ENCODE results near the gene TXNRD2. TPM values are rescaled to one million over a fixed set of nuclear protein-coding genes. Genes with fewer than 3 reads are reported as not detected.

Gene TXNRD2
- total and polyA plus RNA-seq, 2 of the 4 experiments (the other 2 are of a cell fraction): 15.6 to 25.7 TPM

GRCh38 chr22:19901577-19902244, 39.9 kb downstream of the TXNRD2 start:
- no peak overlapping the region for H2AFZ ChIP-seq (replicated peaks; ENCODE audit: low read length, poor library complexity)
- H3K23ac ChIP-seq (ENCODE audit: low read depth, low read length): no peak overlapping the region
- no peaks in the 10 kb centered on the region for H3K9me3 ChIP-seq (ENCODE audit: control insufficient read depth, insufficient read depth, low read length)
- H3K4me2 ChIP-seq (ENCODE audit: low read depth, low read length): no peak overlapping the region
- H4K5ac ChIP-seq (ENCODE audit: low read depth, low read length): no peak overlapping the region
- ATAC-seq (ENCODE audit: low read depth) (no peak), DNase-seq (no peak)
- no TSS peak for BruUV-seq (replicated peaks)
- H4K8ac ChIP-seq (ENCODE audit: low read depth in 2 of 2, low read length in 2 of 2): no peak overlapping the region
- ChIA-PET POLR2A (ENCODE audit: unreplicated experiment) (no interaction called here), CTCF (interaction anchor here (2.5 kb wide), 1 partner anchor 171 kb away, joined by 10 read pairs; no protein-coding TSS in a partner anchor)
- dilution Hi-C loops (cut with HindIII; ENCODE audit: low sequenced_read_pairs, unreplicated experiment) (no loop called here), in situ Hi-C loops (cut with MboI; ENCODE audit: low sequenced_read_pairs) (no loop called here), intact Hi-C loops (cut with micrococcal nuclease) (no loop called here)
- TF ChIP-seq CTCF (conservative IDR thresholded peaks at IDR 0.05; ENCODE audit: low read depth, low read length) (no peak), MAFK (IDR thresholded peaks at IDR 0.05; ENCODE audit: low read depth, low read length) (no peak), SMC3 (IDR thresholded peaks at IDR 0.05; ENCODE audit: low read depth, low read length) (no peak), POLR2A (IDR thresholded peaks at IDR 0.05; ENCODE audit: low read depth, low read length) (no peak), RAD21 (IDR thresholded peaks at IDR 0.05; ENCODE audit: low read length) (no peak)
- TF ChIP-seq, protein P1, sequence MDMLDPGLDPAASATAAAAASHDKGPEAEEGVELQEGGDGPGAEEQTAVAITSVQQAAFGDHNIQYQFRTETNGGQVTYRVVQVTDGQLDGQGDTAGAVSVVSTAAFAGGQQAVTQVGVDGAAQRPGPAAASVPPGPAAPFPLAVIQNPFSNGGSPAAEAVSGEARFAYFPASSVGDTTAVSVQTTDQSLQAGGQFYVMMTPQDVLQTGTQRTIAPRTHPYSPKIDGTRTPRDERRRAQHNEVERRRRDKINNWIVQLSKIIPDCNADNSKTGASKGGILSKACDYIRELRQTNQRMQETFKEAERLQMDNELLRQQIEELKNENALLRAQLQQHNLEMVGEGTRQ (IDR thresholded peaks at IDR 0.05; ENCODE audit: low read depth, low read length): no peak
- H2BK120ac ChIP-seq (ENCODE audit: low read depth, low read length): no peak overlapping the region
- H3K4me3 ChIP-seq (ENCODE audit: insufficient read depth, low read depth, low read length): no peak overlapping the region
- H3K36me3 ChIP-seq (ENCODE audit: control insufficient read depth, insufficient read depth, low read length): peaks cover 8% of the 10 kb centered on the region
- no peak overlapping the region for H4K91ac ChIP-seq (ENCODE audit: insufficient read depth, low read depth, low read length)
- no peak overlapping the region for H3K18ac ChIP-seq (ENCODE audit: low read depth, low read length)
- H2AK5ac ChIP-seq (ENCODE audit: low read depth, low read length): no peak overlapping the region
- H3K56ac ChIP-seq (ENCODE audit: extremely low read depth, insufficient read depth, low read length): no peak overlapping the region
- H3K4me1 ChIP-seq (ENCODE audit: control insufficient read depth, insufficient read depth, low read length): peaks cover 7% of the 10 kb centered on the region
- H3K27me3 ChIP-seq (ENCODE audit: control insufficient read depth, insufficient read depth, low read length): no peaks in the 10 kb centered on the region
- no peak overlapping the region for H2BK15ac ChIP-seq (ENCODE audit: low read depth, low read length)
- H2BK5ac ChIP-seq (ENCODE audit: low read depth, low read length, poor library complexity, severe bottlenecking): no peak overlapping the region
- H3K14ac ChIP-seq (replicated peaks; ENCODE audit: low read depth, low read length): no peak overlapping the region
- H3K9ac ChIP-seq (ENCODE audit: low read depth, low read length): no peak overlapping the region
- 0 out of 2 replicates have a peak, but pooled peaks cover 2% of the 10 kb centered on the region for H3K9me1 ChIP-seq (ENCODE audit: insufficient read depth, low read length)
- no peak overlapping the region for H3K4ac ChIP-seq (ENCODE audit: low read depth, low read length)
- no peak overlapping the region for H3K27ac ChIP-seq (ENCODE audit: insufficient read depth, low read length)
- H4K20me1 ChIP-seq (ENCODE audit: insufficient read depth, low read length): no peaks in the 10 kb centered on the region
- H3K79me1 ChIP-seq (ENCODE audit: low read depth in 1 of 2, low read length in 2 of 2): 0 out of 4 replicates have a peak, but pooled peaks cover 0 to 4% of the 10 kb centered on the region in 2 experiments
- H2AK9ac ChIP-seq (replicated peaks; ENCODE audit: low read depth, low read length, poor library complexity): no peak overlapping the region
- H2BK20ac ChIP-seq (ENCODE audit: low read depth, low read length): no peak overlapping the region
- 87% methylated on average over 4 of the region's 11 CpGs; no CpG with 5 or more reads in 1 of the 2 experiments for WGBS, 2 experiments (ENCODE audit: extremely low coverage in 2 of 2, insufficient read length in 1 of 2)

Measured in IMR-90 (cell line).